BJ (cell line): ENCODE measurements around the gene KIDINS220. TPM values are rescaled to one million over a fixed set of nuclear protein-coding genes. Genes with fewer than 3 reads are reported as not detected.

Source experiments
- CTCF ChIA-PET: fragments of 350-600 bp; formaldehyde crosslinking; extraction: SDS; loops from one replicate; lab custom pipeline; 2021; ENCODE audit warnings: antibody characterized with exemption, inconsistent platforms; lab: Yijun Ruan, JAX
- POLR2A ChIA-PET: fragments of 300-600 bp; sonication (Branson Sonifier 250); formaldehyde crosslinking; extraction: SDS; loops from one replicate; lab custom pipeline; 2021; ENCODE audit warnings: antibody characterized with exemption; lab: Charles Lee
- DNase-seq: peaks from one replicate; pipeline ENCODE4 v3.0.0-alpha.2; 2011; ENCODE audit warnings: low read depth
- H3K27me3 ChIP-seq: 2 replicates; pipeline ENCODE4 v1.6.0; 2011; ENCODE audit warnings: low read length; ENCODE audit not compliant: control insufficient read depth, insufficient read depth
- H3K36me3 ChIP-seq: 2 replicates; pipeline ENCODE4 v1.5.1; 2011; ENCODE audit warnings: low read length; ENCODE audit not compliant: control insufficient read depth, insufficient read depth
- H3K4me3 ChIP-seq: 2 replicates; pipeline ENCODE4 v1.5.1; 2011; ENCODE audit warnings: low read depth, mild to moderate bottlenecking, control low read depth, low read length
- CTCF ChIP-seq: IDR thresholded peaks from 2 replicates; pipeline ENCODE4 v1.5.1; 2011; ENCODE audit warnings: low read depth, mild to moderate bottlenecking, control low read depth, inconsistent platforms, low read length, moderate library complexity; ENCODE audit not compliant: insufficient read depth
- polyA plus RNA-seq: library from polyadenylated mRNA; depleted of rRNA; stranded (reverse); fragments of >200 nt; gene quantifications from 2 replicates; pipeline ENCODE4 v1.2.3, GENCODE V29; 2011; rRNA removed

The KIDINS220 gene
- polyA plus RNA-seq, 1 experiment = 34.8 TPM

- POLR2A ChIA-PET = interaction anchor here (0.6 to 1.3 kb wide), 8 partner anchors 19 to 1585 kb away, joined by 3 to 8 read pairs (median 3); no protein-coding TSS in a partner anchor
- Histone ChIP-seq H3K36me3 (no peaks in the 10 kb centered on the region), H3K27me3 (no peaks in the 10 kb centered on the region), H3K4me3 (peak overlapping the region; percentile 57)
- TF ChIP-seq CTCF = no peak
- DNase-seq = peak; percentile 66
- CTCF ChIA-PET = interaction anchor here (0.7 to 1.6 kb wide), 6 partner anchors 19 to 1561 kb away, joined by 3 to 4 read pairs (median 3); no protein-coding TSS in a partner anchor
Observed at GRCh38 chr2:8680822-8681760, 156.3 kb downstream of the KIDINS220 start.

- H3K36me3 ChIP-seq = no peaks in the 10 kb centered on the region
- H3K4me3 ChIP-seq = peak overlapping the region; percentile 42
- ChIA-PET CTCF (interaction anchor here (0.7 to 1.6 kb wide), 4 partner anchors 18 to 1560 kb away, joined by 3 to 4 read pairs (median 3); no protein-coding TSS in a partner anchor), POLR2A (interaction anchor here (0.6 kb wide), 3 partner anchors 23 to 1584 kb away, joined by 3 to 7 read pairs (median 5); no protein-coding TSS in a partner anchor)
- no peak for TF ChIP-seq CTCF
- DNase-seq = no peak
- H3K27me3 ChIP-seq = no peaks in the 10 kb centered on the region
Observed at GRCh38 chr2:8679827-8680731, 157.3 kb downstream of the KIDINS220 start.

GRCh38 chr2:8679567-8679826 lies 157.9 kb downstream of the KIDINS220 start:
- Histone ChIP-seq H3K4me3 (peak overlapping the region; percentile 42), H3K27me3 (no peaks in the 10 kb centered on the region), H3K36me3 (no peaks in the 10 kb centered on the region)
- CTCF ChIA-PET = interaction anchor here (1.6 kb wide), 2 partner anchors 17 to 142 kb away, joined by 3 to 4 read pairs; no protein-coding TSS in a partner anchor
- POLR2A ChIA-PET = interaction anchor here (0.6 kb wide), 2 partner anchors 106 to 116 kb away, joined by 3 read pairs; no protein-coding TSS in a partner anchor
- no peak for TF ChIP-seq CTCF
- DNase-seq = no peak

Other genes with a start within 250 kb of the KIDINS220 start
- 196 and 242 TPM in 2 replicates for gene ID2, start 155.6 kb downstream of the KIDINS220 start, polyA plus RNA-seq
- gene MBOAT2, start 166.1 kb upstream of the KIDINS220 start, polyA plus RNA-seq = 18.1 and 23.0 TPM in 2 replicates